ENCODE results near the gene TP53TG3B. TPM values are rescaled to one million over a fixed set of nuclear protein-coding genes. Genes with fewer than 3 reads are reported as not detected.
A peak's percentile ranks its signal among the peaks of the same experiment; 100 is the strongest.
"Not testable (repeated sequence)": the region's sequence is repeated elsewhere in the genome, so short reads cannot be mapped to it uniquely, and the experiment has no call there.

The TP53TG3B gene
- not detected for total RNA-seq (ENCODE audit: unreplicated experiment)
- long read RNA-seq: 0 reads

- H3K4me3 Mint-ChIP-seq (ENCODE audit: unreplicated experiment); H3K4me1 Mint-ChIP-seq (ENCODE audit: unreplicated experiment); H3K36me3 Mint-ChIP-seq (ENCODE audit: low read depth, unreplicated experiment); DNase-seq (ENCODE audit: low spot score); H3K27me3 Mint-ChIP-seq (ENCODE audit: unreplicated experiment); H3K27ac Mint-ChIP-seq (ENCODE audit: unreplicated experiment); H3K9me3 Mint-ChIP-seq (ENCODE audit: unreplicated experiment): not testable (repeated sequence)
Measured at GRCh38 chr16:33360541-33360940, at the start of gene TP53TG3B. Gene TP53TG3B (plus strand): TSS chr16:33360841. CDS start chr16:33360909, 68 bp downstream.

GRCh38 chr16:33336226-33337012 is 24.2 kb upstream of the TP53TG3B start:
- Mint-ChIP-seq H3K4me3 (ENCODE audit: unreplicated experiment) (peak overlapping the region; percentile 47), H3K27me3 (ENCODE audit: unreplicated experiment) (peaks cover 14% of the 10 kb centered on the region), H3K36me3 (ENCODE audit: low read depth, unreplicated experiment) (peaks cover 13% of the 10 kb centered on the region)
- H3K4me1 Mint-ChIP-seq (ENCODE audit: unreplicated experiment); H3K9me3 Mint-ChIP-seq (ENCODE audit: unreplicated experiment); H3K27ac Mint-ChIP-seq (ENCODE audit: unreplicated experiment): not testable (repeated sequence)
- DNase-seq (ENCODE audit: low spot score): peak; percentile 47

GRCh38 chr16:33337627-33338542 is 22.8 kb upstream of the TP53TG3B start:
- Mint-ChIP-seq H3K27me3 (ENCODE audit: unreplicated experiment) (peaks cover 14% of the 10 kb centered on the region), H3K36me3 (ENCODE audit: low read depth, unreplicated experiment) (peaks cover 13% of the 10 kb centered on the region), H3K4me3 (ENCODE audit: unreplicated experiment) (peak overlapping the region; percentile 25)
- not testable (repeated sequence) for H3K27ac Mint-ChIP-seq (ENCODE audit: unreplicated experiment); H3K9me3 Mint-ChIP-seq (ENCODE audit: unreplicated experiment); H3K4me1 Mint-ChIP-seq (ENCODE audit: unreplicated experiment)
- DNase-seq (ENCODE audit: low spot score): peak; percentile 36

- peak; percentile 4 for DNase-seq (ENCODE audit: low spot score)
- Mint-ChIP-seq H3K36me3 (ENCODE audit: low read depth, unreplicated experiment) (peaks cover 13% of the 10 kb centered on the region), H3K27me3 (ENCODE audit: unreplicated experiment) (peaks cover 14% of the 10 kb centered on the region)
- not testable (repeated sequence) for H3K4me3 Mint-ChIP-seq (ENCODE audit: unreplicated experiment); H3K4me1 Mint-ChIP-seq (ENCODE audit: unreplicated experiment); H3K9me3 Mint-ChIP-seq (ENCODE audit: unreplicated experiment); H3K27ac Mint-ChIP-seq (ENCODE audit: unreplicated experiment)
Measured at GRCh38 chr16:33338543-33338951, 22.1 kb upstream of the TP53TG3B start.

GRCh38 chr16:33339093-33340061 is 21.3 kb upstream of the TP53TG3B start:
- H3K9me3 Mint-ChIP-seq (ENCODE audit: unreplicated experiment); H3K27ac Mint-ChIP-seq (ENCODE audit: unreplicated experiment); H3K4me1 Mint-ChIP-seq (ENCODE audit: unreplicated experiment); H3K4me3 Mint-ChIP-seq (ENCODE audit: unreplicated experiment): not testable (repeated sequence)
- H3K36me3 Mint-ChIP-seq (ENCODE audit: low read depth, unreplicated experiment): peaks cover 13% of the 10 kb centered on the region
- peak; percentile 25 for DNase-seq (ENCODE audit: low spot score)
- peaks cover 14% of the 10 kb centered on the region for H3K27me3 Mint-ChIP-seq (ENCODE audit: unreplicated experiment)

Other genes starting within 250 kb of the TP53TG3B start
- not detected for gene TP53TG3C, start 166.6 kb upstream of the TP53TG3B start, total RNA-seq (ENCODE audit: unreplicated experiment)
- gene TP53TG3E, start 56.5 kb upstream of the TP53TG3B start, total RNA-seq (ENCODE audit: unreplicated experiment): not detected
- not detected for gene TP53TG3F, start 98.8 kb downstream of the TP53TG3B start, total RNA-seq (ENCODE audit: unreplicated experiment)

All from endothelial cell (in vitro differentiated cells).